Measurements from ENCODE around the gene RPL19.

DNA sequence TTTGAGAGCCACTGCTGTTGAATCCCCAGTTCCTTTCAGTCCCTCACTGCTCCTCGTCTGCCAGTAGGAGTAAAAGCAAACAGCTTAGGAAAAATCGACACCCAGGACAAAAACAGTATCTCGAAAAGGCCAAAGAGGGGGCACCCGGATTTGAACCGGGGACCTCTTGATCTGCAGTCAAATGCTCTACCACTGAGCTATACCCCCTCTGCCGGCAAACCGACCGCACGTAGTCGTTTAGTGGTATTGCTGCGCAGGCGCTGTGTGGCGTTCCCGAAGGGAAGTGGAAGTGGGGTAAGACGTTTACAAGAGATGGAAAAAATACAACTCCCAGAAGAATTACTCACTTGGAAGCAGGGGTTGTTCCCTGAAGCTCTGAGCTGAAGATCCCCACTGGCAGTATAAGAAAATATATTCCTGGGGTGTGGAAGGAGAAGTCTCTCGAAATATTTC, 46.5 kb upstream of the RPL19 start:
- TF ChIP-seq, protein P1, sequence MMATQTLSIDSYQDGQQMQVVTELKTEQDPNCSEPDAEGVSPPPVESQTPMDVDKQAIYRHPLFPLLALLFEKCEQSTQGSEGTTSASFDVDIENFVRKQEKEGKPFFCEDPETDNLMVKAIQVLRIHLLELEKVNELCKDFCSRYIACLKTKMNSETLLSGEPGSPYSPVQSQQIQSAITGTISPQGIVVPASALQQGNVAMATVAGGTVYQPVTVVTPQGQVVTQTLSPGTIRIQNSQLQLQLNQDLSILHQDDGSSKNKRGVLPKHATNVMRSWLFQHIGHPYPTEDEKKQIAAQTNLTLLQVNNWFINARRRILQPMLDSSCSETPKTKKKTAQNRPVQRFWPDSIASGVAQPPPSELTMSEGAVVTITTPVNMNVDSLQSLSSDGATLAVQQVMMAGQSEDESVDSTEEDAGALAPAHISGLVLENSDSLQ (IDR thresholded peaks at IDR 0.05): no peak
- TF ChIP-seq FOXA1 (IDR thresholded peaks at IDR 0.05) (no peak), FOXM1 (IDR thresholded peaks at IDR 0.05; ENCODE audit: borderline replicate concordance) (no peak), ARNT (IDR thresholded peaks at IDR 0.05) (no peak), BHLHE40 (IDR thresholded peaks at IDR 0.05; ENCODE audit: borderline replicate concordance) (no peak), SP1 (IDR thresholded peaks at IDR 0.05) (no peak), HDGF (IDR thresholded peaks at IDR 0.05; ENCODE audit: borderline replicate concordance) (no peak), SUZ12 (IDR thresholded peaks at IDR 0.05) (no peak), ELF4 (IDR thresholded peaks at IDR 0.05) (no peak), ZNF384 (IDR thresholded peaks at IDR 0.05) (no peak), FOXK2 (IDR thresholded peaks at IDR 0.05) (no peak), CTBP1 (IDR thresholded peaks at IDR 0.05; ENCODE audit: borderline replicate concordance) (no peak), L3MBTL2 (conservative IDR thresholded peaks at IDR 0.05) (no peak)
